ENCODE data around the gene ZDHHC7. TPM values are rescaled to one million over a fixed set of nuclear protein-coding genes. Genes with fewer than 3 reads are reported as not detected.

ZDHHC7 gene
- total and polyA plus RNA-seq, 2 of the 8 experiments (the other 6 are each of a cell fraction or from before 2014, with no cell fraction given) = 40.5 to 56.3 TPM

- no peak overlapping the region for H4K91ac ChIP-seq (replicated peaks; ENCODE audit: insufficient read length, low read length)
- no peak overlapping the region for H4K5ac ChIP-seq (ENCODE audit: insufficient read length, low read depth, low read length)
- peaks cover 3 to 4% of the 10 kb centered on the region in 2 experiments for H4K20me1 ChIP-seq (replicated peaks in 1 of 2; ENCODE audit: control insufficient read depth in 1 of 2, insufficient read depth in 2 of 2, low read length in 2 of 2)
- H3K9ac ChIP-seq (replicated peaks in 1 of 4; ENCODE audit: extremely low read depth in 1 of 4, low read depth in 3 of 4, low read length in 3 of 4) = no peak overlapping the region
- H2BK15ac ChIP-seq (ENCODE audit: low read length) = no peak overlapping the region
- H2BK12ac ChIP-seq (ENCODE audit: low read depth, low read length) = no peak overlapping the region
- no peak overlapping the region for H3K14ac ChIP-seq (ENCODE audit: insufficient read length)
- peaks cover 0 to 2% (median 0%) of the 10 kb centered on the region in 4 experiments; a peak in 2 of 7 replicates for H3K4me1 ChIP-seq (replicated peaks in 1 of 4; ENCODE audit: control insufficient read depth in 3 of 4, insufficient read depth in 4 of 4, low read length in 3 of 4)
- no peaks in the 10 kb centered on the region for H3K36me3 ChIP-seq (ENCODE audit: control insufficient read depth in 2 of 4, insufficient read depth in 4 of 4, low read length in 3 of 4)
- no peak overlapping the region for H2BK20ac ChIP-seq (ENCODE audit: low read length)
- no peaks in the 10 kb centered on the region; a peak in 1 of 7 replicates for H3K27me3 ChIP-seq (replicated peaks in 1 of 4; ENCODE audit: control insufficient read depth in 3 of 4, extremely low read depth in 1 of 4, insufficient read depth in 3 of 4, low read length in 3 of 4)
- H3K23ac ChIP-seq (ENCODE audit: insufficient read length) = no peak overlapping the region
- ChIA-PET CTCF (ENCODE audit: partially characterized antibody) (interaction anchor here (1.5 to 2.1 kb wide), 3 partner anchors 9 to 21 kb away, joined by 3 to 7 read pairs (median 4); partner anchors contain the start of gene KIAA0513), POLR2A (ENCODE audit: partially characterized antibody) (no interaction called here)
- WGBS, 2 experiments (ENCODE audit: extremely low coverage in 1 of 2, insufficient coverage in 1 of 2, insufficient read length in 1 of 2, insufficient replicate concordance in 2 of 2, low coverage in 1 of 2, low lambda C conversion rate in 2 of 2, missing lambda C conversion rate in 1 of 2) = 90% methylated on average over 7 of the region's 7 CpGs; no CpG with 5 or more reads in 1 of the 2 experiments
- no peaks in the 10 kb centered on the region for H3K23me2 ChIP-seq (ENCODE audit: low read depth, low read length)
- no peak overlapping the region for H2BK5ac ChIP-seq (ENCODE audit: low read depth, low read length)
- H3K4me3 ChIP-seq (ENCODE audit: extremely low read depth in 1 of 4, insufficient read depth in 2 of 4, low read depth in 3 of 4, low read length in 4 of 4) = no peak overlapping the region
- H3K79me1 ChIP-seq (ENCODE audit: low read depth, low read length) = no peaks in the 10 kb centered on the region; the same call in 1 of the 2 replicates
- no peak overlapping the region for H2AK5ac ChIP-seq (ENCODE audit: low read depth, low read length)
- no peaks in the 10 kb centered on the region for H3K9me3 ChIP-seq (ENCODE audit: insufficient read depth in 2 of 2, low read depth in 1 of 2, low read length in 1 of 2)
- H3K56ac ChIP-seq (replicated peaks; ENCODE audit: insufficient read length, low read depth, low read length) = no peak overlapping the region
- no peak overlapping the region for H2BK120ac ChIP-seq (replicated peaks; ENCODE audit: low read depth, low read length)
- no peak overlapping the region for H3K27ac ChIP-seq (ENCODE audit: low read depth, low read length)
- DNase-seq (ENCODE audit: low read depth in 1 of 2, low spot score in 2 of 2) (no peak), FAIRE-seq (no peak)
- H3K4ac ChIP-seq (replicated peaks; ENCODE audit: insufficient read length, low read depth, low read length) = no peak overlapping the region
- H4K8ac ChIP-seq (ENCODE audit: extremely low read depth, insufficient read depth, low read length) = no peak overlapping the region
- no peaks in the 10 kb centered on the region for H3K79me2 ChIP-seq (ENCODE audit: control insufficient read depth in 1 of 2, insufficient read depth in 2 of 2, low read length in 2 of 2)
- no peak overlapping the region for H3K18ac ChIP-seq (ENCODE audit: extremely low read depth, low read length)
- H2AFZ ChIP-seq (ENCODE audit: low read length) = no peak overlapping the region
- no peak overlapping the region for H3K4me2 ChIP-seq (ENCODE audit: insufficient read depth in 1 of 2, low read depth in 2 of 2, low read length in 2 of 2)
- no peak for TF ChIP-seq CHD1 (IDR thresholded peaks at IDR 0.05; ENCODE audit: low read depth, low read length)
- TF ChIP-seq POU5F1 (IDR thresholded peaks at IDR 0.05; ENCODE audit: low read depth, low read length) = no peak
- TF ChIP-seq KDM4A (IDR thresholded peaks at IDR 0.05; ENCODE audit: low read depth, low read length, severe bottlenecking) = no peak
- no peak for TF ChIP-seq MAX (IDR thresholded peaks at IDR 0.05)
- TF ChIP-seq TBP (IDR thresholded peaks at IDR 0.05; ENCODE audit: low read depth, low read length) = no peak
- TF ChIP-seq SP4 (IDR thresholded peaks at IDR 0.05; ENCODE audit: low read length) = no peak
- no peak for TF ChIP-seq BACH1 (IDR thresholded peaks at IDR 0.05; ENCODE audit: low read length)
- no peak for TF ChIP-seq CTBP2 (IDR thresholded peaks at IDR 0.05; ENCODE audit: borderline replicate concordance, insufficient read depth, insufficient read length, low read length)
- no peak for TF ChIP-seq SP2 (IDR thresholded peaks at IDR 0.05; ENCODE audit: low read length)
- TF ChIP-seq SRF (IDR thresholded peaks at IDR 0.05; ENCODE audit: low read depth, low read length) = no peak
- TF ChIP-seq MAFK (IDR thresholded peaks at IDR 0.05; ENCODE audit: low read depth, low read length) = no peak
- TF ChIP-seq RBBP5 (IDR thresholded peaks at IDR 0.05; ENCODE audit: borderline replicate concordance, low read depth, low read length) = no peak
- TF ChIP-seq ZNF274 (IDR thresholded peaks at IDR 0.05; ENCODE audit: borderline replicate concordance, extremely low read depth, low read length) = no peak
- no peak for TF ChIP-seq TAF1 (IDR thresholded peaks at IDR 0.05; ENCODE audit: low read depth, low read length)
- no peak for TF ChIP-seq KDM5A (IDR thresholded peaks at IDR 0.05; ENCODE audit: low read length)
Measured at GRCh38 chr16:85037050-85037410, 25.7 kb upstream of the ZDHHC7 start.

Measured in H1 (cell line).